Measurements from ENCODE around the gene SYNGR4. TPM values are rescaled to one million over a fixed set of nuclear protein-coding genes. Genes with fewer than 3 reads are reported as not detected.

The SYNGR4 gene
- total RNA-seq, 2 experiments from 2014 or later = 0.50 to 0.52 TPM

- Mint-ChIP-seq H3K27me3 (ENCODE audit: low read depth) (peaks cover 3% of the 10 kb centered on the region), H3K27ac (no peak overlapping the region), H3K36me3 (ENCODE audit: low read depth) (no peaks in the 10 kb centered on the region), H3K4me3 (no peak overlapping the region), H3K4me1 (ENCODE audit: low read depth) (peaks cover 2% of the 10 kb centered on the region), H3K9me3 (no peaks in the 10 kb centered on the region)
- intact Hi-C loops (cut with micrococcal nuclease) = no loop called here
- CTCF ChIA-PET = interaction anchor here (0.6 to 2.4 kb wide), 4 partner anchors 11 to 36 kb away, joined by 3 to 13 read pairs (median 6); partner anchors contain the start of gene KDELR1
- no peak for DNase-seq
Measured at GRCh38 chr19:48405010-48405659, 41.0 kb downstream of the SYNGR4 start.

GRCh38 chr19:48405850-48406249 lies 41.7 kb downstream of the SYNGR4 start:
- Mint-ChIP-seq H3K36me3 (ENCODE audit: low read depth) (no peaks in the 10 kb centered on the region), H3K4me3 (no peak overlapping the region), H3K27ac (no peak overlapping the region), H3K9me3 (no peaks in the 10 kb centered on the region), H3K4me1 (ENCODE audit: low read depth) (peaks cover 2% of the 10 kb centered on the region), H3K27me3 (ENCODE audit: low read depth) (peaks cover 3% of the 10 kb centered on the region)
- CTCF ChIA-PET = interaction anchor here (1.2 to 2.4 kb wide), 2 partner anchors 10 to 15 kb away, joined by 3 to 13 read pairs; partner anchors contain the start of gene KDELR1
- intact Hi-C loops (cut with micrococcal nuclease) = no loop called here
- no peak for DNase-seq

GRCh38 chr19:48413879-48414587 lies 49.9 kb downstream of the SYNGR4 start:
- Mint-ChIP-seq H3K36me3 (ENCODE audit: low read depth) (no peaks in the 10 kb centered on the region), H3K4me3 (no peak overlapping the region), H3K27me3 (ENCODE audit: low read depth) (peaks cover 13% of the 10 kb centered on the region), H3K27ac (no peak overlapping the region), H3K4me1 (ENCODE audit: low read depth) (peaks cover 24% of the 10 kb centered on the region), H3K9me3 (no peaks in the 10 kb centered on the region)
- intact Hi-C loops (cut with micrococcal nuclease) = no loop called here
- DNase-seq = no peak
- CTCF ChIA-PET = interaction anchor here (1.1 kb wide), 1 partner anchor 23 kb away, joined by 3 read pairs; the partner anchor contains the start of gene KDELR1

DNA sequence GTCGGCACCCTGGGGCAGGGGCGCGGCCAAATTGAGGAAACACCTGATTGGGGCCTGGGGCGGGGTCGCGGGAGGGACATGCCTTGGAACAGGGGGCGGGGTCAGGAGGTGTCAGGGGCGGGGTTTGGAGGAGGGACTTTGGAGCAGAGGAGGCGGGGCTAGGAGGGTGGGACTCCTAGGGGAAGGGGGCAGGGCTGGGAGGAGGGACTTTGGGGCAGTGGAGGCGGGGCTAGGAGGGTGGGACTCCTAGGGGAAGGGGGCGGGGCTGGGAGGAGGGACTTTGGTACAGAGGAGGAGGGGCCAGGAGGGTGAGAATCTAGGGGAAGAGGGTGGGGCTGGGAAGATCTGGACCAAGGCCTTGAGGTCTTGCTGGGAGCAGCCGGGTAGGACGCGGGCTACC lies 51.2 kb downstream of the SYNGR4 start:
- peak overlapping the region; percentile 36 for H3K4me3 Mint-ChIP-seq
- H3K36me3 Mint-ChIP-seq (ENCODE audit: low read depth) = no peaks in the 10 kb centered on the region
- peak; percentile 84 for DNase-seq
- H3K9me3 Mint-ChIP-seq = no peaks in the 10 kb centered on the region
- CTCF ChIA-PET = no interaction called here
- H3K27ac Mint-ChIP-seq = no peak overlapping the region
- intact Hi-C loops (cut with micrococcal nuclease) = no loop called here
- peaks cover 26% of the 10 kb centered on the region for H3K4me1 Mint-ChIP-seq (ENCODE audit: low read depth)
- peaks cover 13% of the 10 kb centered on the region for H3K27me3 Mint-ChIP-seq (ENCODE audit: low read depth)

DNA sequence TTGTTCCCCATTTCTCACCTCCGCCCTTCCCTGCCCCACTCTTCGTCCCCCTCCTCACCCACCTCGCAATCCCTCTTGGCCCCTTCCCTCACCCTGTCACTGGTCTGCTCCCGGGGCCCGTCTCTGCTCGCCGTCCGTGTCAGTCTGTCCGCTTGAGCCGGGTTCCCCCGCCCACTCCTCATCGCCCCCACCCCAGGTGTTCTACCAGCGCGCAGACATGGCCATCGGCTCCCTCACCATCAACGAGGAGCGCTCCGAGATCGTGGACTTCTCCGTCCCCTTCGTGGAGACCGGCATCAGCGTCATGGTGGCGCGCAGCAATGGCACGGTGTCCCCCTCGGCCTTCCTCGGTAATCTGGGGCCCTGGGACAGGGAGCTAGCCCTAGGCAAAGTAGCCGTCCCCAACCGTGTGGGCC lies 51.6 kb downstream of the SYNGR4 start:
- intact Hi-C loops (cut with micrococcal nuclease) = no loop called here

GRCh38 chr19:48417421-48417820 lies 53.3 kb downstream of the SYNGR4 start:
- intact Hi-C loops (cut with micrococcal nuclease) = no loop called here
- H3K4me1 Mint-ChIP-seq (ENCODE audit: low read depth) = peaks cover 26% of the 10 kb centered on the region
- H3K27me3 Mint-ChIP-seq (ENCODE audit: low read depth) = peaks cover 13% of the 10 kb centered on the region
- no peak overlapping the region for H3K27ac Mint-ChIP-seq
- no peaks in the 10 kb centered on the region for H3K9me3 Mint-ChIP-seq
- no peaks in the 10 kb centered on the region for H3K36me3 Mint-ChIP-seq (ENCODE audit: low read depth)
- CTCF ChIA-PET = interaction anchor here (0.9 kb wide), 1 partner anchor 16 kb away, joined by 3 read pairs; no protein-coding TSS in a partner anchor
- no peak for DNase-seq
- H3K4me3 Mint-ChIP-seq = no peak overlapping the region

More for the DNA sequence above, 51.6 kb downstream of the SYNGR4 start:
- DNase-seq = no peak
- H3K27me3 Mint-ChIP-seq (ENCODE audit: low read depth) = peaks cover 13% of the 10 kb centered on the region
- H3K4me1 Mint-ChIP-seq (ENCODE audit: low read depth) = peaks cover 26% of the 10 kb centered on the region
- H3K9me3 Mint-ChIP-seq = no peaks in the 10 kb centered on the region
- no peaks in the 10 kb centered on the region for H3K36me3 Mint-ChIP-seq (ENCODE audit: low read depth)
- peak overlapping the region; percentile 36 for H3K4me3 Mint-ChIP-seq
- CTCF ChIA-PET = interaction anchor here (0.7 to 0.8 kb wide), 2 partner anchors 10 to 25 kb away, joined by 3 to 6 read pairs; partner anchors contain the start of gene KDELR1
- H3K27ac Mint-ChIP-seq = no peak overlapping the region

GRCh38 chr19:48418317-48419064 lies 54.3 kb downstream of the SYNGR4 start:
- DNase-seq = no peak
- peak overlapping the region; percentile 57 for H3K4me3 Mint-ChIP-seq
- CTCF ChIA-PET = no interaction called here
- H3K27ac Mint-ChIP-seq = peak overlapping the region; percentile 16
- H3K9me3 Mint-ChIP-seq = no peaks in the 10 kb centered on the region
- H3K36me3 Mint-ChIP-seq (ENCODE audit: low read depth) = no peaks in the 10 kb centered on the region
- H3K4me1 Mint-ChIP-seq (ENCODE audit: low read depth) = peaks cover 26% of the 10 kb centered on the region
- peaks cover 13% of the 10 kb centered on the region for H3K27me3 Mint-ChIP-seq (ENCODE audit: low read depth)
- intact Hi-C loops (cut with micrococcal nuclease) = loop anchor here (2.0 kb wide), 1 partner anchor 56 kb away; the partner anchor contains the start of gene TMEM143

- CTCF ChIA-PET = no interaction called here
- peaks cover 22% of the 10 kb centered on the region for H3K4me1 Mint-ChIP-seq (ENCODE audit: low read depth)
Measured at GRCh38 chr19:48419158-48419920, 55.2 kb downstream of the SYNGR4 start.

GRCh38 chr19:48421548-48421947 lies 57.4 kb downstream of the SYNGR4 start:
- Mint-ChIP-seq H3K27ac (no peak overlapping the region), H3K9me3 (no peaks in the 10 kb centered on the region), H3K36me3 (ENCODE audit: low read depth) (no peaks in the 10 kb centered on the region), H3K4me1 (ENCODE audit: low read depth) (peaks cover 15% of the 10 kb centered on the region), H3K4me3 (no peak overlapping the region), H3K27me3 (ENCODE audit: low read depth) (peaks cover 10% of the 10 kb centered on the region)
- DNase-seq = no peak
- intact Hi-C loops (cut with micrococcal nuclease) = no loop called here
- CTCF ChIA-PET = no interaction called here

More at GRCh38 chr19:48419158-48419920, 55.2 kb downstream of the SYNGR4 start:
- intact Hi-C loops (cut with micrococcal nuclease) = loop anchor here (2.0 kb wide), 1 partner anchor 57 kb away; the partner anchor contains the start of gene TMEM143
- peaks cover 13% of the 10 kb centered on the region for H3K27me3 Mint-ChIP-seq (ENCODE audit: low read depth)
- no peaks in the 10 kb centered on the region for H3K9me3 Mint-ChIP-seq
- peak overlapping the region; percentile 57 for H3K4me3 Mint-ChIP-seq
- H3K27ac Mint-ChIP-seq = no peak overlapping the region
- peak; percentile 77 for DNase-seq
- no peaks in the 10 kb centered on the region for H3K36me3 Mint-ChIP-seq (ENCODE audit: low read depth)

DNA sequence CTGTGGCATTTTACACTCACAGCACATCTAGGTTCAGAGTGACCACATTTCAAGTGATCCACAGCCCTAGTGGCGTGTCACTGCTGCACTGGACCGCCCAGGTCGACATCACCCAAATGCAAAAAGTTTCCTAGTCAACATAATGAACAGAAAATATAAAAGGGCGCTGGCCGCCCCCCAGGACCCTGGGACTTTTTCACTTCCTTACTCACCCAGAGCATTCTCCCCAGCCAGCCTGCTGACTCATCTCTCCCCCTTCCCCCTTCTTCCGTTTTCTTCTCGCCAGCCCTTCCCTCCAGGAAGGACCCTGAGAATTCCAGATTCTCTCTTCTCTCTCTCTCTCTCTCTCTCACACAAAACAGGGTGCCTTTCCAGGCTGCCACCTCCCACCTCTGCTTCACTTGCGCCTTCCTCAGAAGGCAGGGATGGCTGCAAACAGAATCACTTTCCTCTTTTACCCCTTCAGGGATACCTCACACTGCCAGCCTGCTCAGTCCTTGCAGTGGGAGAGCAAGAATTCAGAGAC lies 60.6 kb downstream of the SYNGR4 start:
- H3K4me3 Mint-ChIP-seq = no peak overlapping the region
- DNase-seq = no peak
- no peaks in the 10 kb centered on the region for H3K9me3 Mint-ChIP-seq
- intact Hi-C loops (cut with micrococcal nuclease) = no loop called here
- H3K27me3 Mint-ChIP-seq (ENCODE audit: low read depth) = no peaks in the 10 kb centered on the region
- H3K36me3 Mint-ChIP-seq (ENCODE audit: low read depth) = no peaks in the 10 kb centered on the region
- CTCF ChIA-PET = no interaction called here
- peaks cover 5% of the 10 kb centered on the region for H3K4me1 Mint-ChIP-seq (ENCODE audit: low read depth)
- no peak overlapping the region for H3K27ac Mint-ChIP-seq
